Right lobe of liver (tissue), 4 donors: ENCODE results near the gene MRPL18.

ENCODE experiments used
- POLR2A ChIP-seq: fragments of 450-650 bp; IDR thresholded peaks from one replicate; pipeline ENCODE4 v1.6.1; 2017; ENCODE audit warnings: antibody characterized with exemption, mild to moderate bottlenecking
- TF ChIP-seq, protein P1 (sequence below), 4 donors: fragments of 200-600 bp in 3 of 4; fragments of 450-650 bp in 1 of 4; IDR thresholded peaks; one replicate each; pipeline versions ENCODE4 v1.5.1 to v1.8.0; 2016 to 2022; ENCODE audit warnings: antibody characterized with exemption in 4 of 4, mild to moderate bottlenecking in 2 of 4
- donor health status: DM: no; HTN: no; CAD: no.
- donor health status: DM: no; HTN: no; CAD: no.
- donor health status: DM: no; HTN: yes; CAD: no.

DNA sequence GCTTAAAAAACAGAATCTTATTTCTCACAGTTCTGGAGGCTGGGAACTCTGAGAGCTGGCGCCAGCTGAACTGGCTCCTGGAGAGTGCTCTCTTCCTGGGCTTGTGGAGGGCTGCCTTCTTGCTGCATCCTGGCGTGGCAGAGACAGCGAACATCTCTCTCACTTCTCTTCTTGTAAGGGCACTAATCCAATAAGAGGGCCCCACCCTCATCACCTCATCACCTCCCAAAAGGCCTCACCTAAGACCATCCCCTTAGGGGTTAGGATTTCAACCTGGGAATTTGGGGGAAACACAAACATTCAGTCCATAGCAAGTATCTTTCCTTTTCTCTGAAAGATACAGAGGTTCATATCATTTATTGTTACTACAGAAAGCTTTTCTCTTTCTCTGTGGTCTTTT lies 33.7 kb downstream of the MRPL18 start:
- TF ChIP-seq, protein P1, sequence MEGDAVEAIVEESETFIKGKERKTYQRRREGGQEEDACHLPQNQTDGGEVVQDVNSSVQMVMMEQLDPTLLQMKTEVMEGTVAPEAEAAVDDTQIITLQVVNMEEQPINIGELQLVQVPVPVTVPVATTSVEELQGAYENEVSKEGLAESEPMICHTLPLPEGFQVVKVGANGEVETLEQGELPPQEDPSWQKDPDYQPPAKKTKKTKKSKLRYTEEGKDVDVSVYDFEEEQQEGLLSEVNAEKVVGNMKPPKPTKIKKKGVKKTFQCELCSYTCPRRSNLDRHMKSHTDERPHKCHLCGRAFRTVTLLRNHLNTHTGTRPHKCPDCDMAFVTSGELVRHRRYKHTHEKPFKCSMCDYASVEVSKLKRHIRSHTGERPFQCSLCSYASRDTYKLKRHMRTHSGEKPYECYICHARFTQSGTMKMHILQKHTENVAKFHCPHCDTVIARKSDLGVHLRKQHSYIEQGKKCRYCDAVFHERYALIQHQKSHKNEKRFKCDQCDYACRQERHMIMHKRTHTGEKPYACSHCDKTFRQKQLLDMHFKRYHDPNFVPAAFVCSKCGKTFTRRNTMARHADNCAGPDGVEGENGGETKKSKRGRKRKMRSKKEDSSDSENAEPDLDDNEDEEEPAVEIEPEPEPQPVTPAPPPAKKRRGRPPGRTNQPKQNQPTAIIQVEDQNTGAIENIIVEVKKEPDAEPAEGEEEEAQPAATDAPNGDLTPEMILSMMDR (IDR thresholded peaks at IDR 0.05): no peak
- TF ChIP-seq POLR2A: no peak
